ENCODE results near the gene CAPN14. TPM values are rescaled to one million over a fixed set of nuclear protein-coding genes. Genes with fewer than 3 reads are reported as not detected.

The CAPN14 gene
- total RNA-seq, 1 experiment from 2014 or later = 0.23 TPM

DNA sequence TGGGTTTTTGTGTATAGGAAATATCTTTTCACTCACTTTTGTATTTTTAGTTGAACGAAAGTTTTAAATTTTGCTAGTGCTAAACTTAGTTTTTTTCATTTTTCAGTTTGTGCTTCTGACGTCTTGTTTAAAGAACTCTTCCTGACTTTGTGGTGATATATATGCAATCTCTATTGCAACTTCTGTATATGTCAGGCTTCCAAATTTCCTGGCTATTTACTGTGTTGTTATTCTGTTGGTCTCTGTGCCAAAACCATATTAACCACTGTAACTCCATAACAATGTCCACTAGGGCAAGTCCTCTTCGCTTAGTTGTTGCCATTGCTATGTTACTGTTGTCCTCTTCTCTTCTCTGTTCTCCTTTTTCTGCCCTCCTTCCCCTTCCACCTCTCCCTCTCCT is 13.4 kb upstream of the CAPN14 start:
- TF ChIP-seq, protein P1, sequence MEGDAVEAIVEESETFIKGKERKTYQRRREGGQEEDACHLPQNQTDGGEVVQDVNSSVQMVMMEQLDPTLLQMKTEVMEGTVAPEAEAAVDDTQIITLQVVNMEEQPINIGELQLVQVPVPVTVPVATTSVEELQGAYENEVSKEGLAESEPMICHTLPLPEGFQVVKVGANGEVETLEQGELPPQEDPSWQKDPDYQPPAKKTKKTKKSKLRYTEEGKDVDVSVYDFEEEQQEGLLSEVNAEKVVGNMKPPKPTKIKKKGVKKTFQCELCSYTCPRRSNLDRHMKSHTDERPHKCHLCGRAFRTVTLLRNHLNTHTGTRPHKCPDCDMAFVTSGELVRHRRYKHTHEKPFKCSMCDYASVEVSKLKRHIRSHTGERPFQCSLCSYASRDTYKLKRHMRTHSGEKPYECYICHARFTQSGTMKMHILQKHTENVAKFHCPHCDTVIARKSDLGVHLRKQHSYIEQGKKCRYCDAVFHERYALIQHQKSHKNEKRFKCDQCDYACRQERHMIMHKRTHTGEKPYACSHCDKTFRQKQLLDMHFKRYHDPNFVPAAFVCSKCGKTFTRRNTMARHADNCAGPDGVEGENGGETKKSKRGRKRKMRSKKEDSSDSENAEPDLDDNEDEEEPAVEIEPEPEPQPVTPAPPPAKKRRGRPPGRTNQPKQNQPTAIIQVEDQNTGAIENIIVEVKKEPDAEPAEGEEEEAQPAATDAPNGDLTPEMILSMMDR (IDR thresholded peaks at IDR 0.05; ENCODE audit: insufficient read depth in 1 of 2, low read depth in 1 of 2, low read length in 1 of 2, severe bottlenecking in 1 of 2, unreplicated experiment in 1 of 2) = no peak
- Mint-ChIP-seq H3K27me3 (ENCODE audit: insufficient read depth, unreplicated experiment) (peaks cover 18% of the 10 kb centered on the region), H3K4me3 (ENCODE audit: unreplicated experiment) (no peak overlapping the region), H3K27ac (ENCODE audit: unreplicated experiment) (no peak overlapping the region), H3K4me1 (ENCODE audit: low read depth, unreplicated experiment) (peaks cover 5% of the 10 kb centered on the region), H3K9me3 (ENCODE audit: unreplicated experiment) (no peaks in the 10 kb centered on the region), H3K36me3 (ENCODE audit: insufficient read depth, unreplicated experiment) (no peaks in the 10 kb centered on the region)
- DNase-seq = no peak
- Histone ChIP-seq H3K4me1 (no peaks in the 10 kb centered on the region), H3K9me3 (no peaks in the 10 kb centered on the region), H3K4me3 (ENCODE audit: low read depth, low read length) (no peak overlapping the region), H3K27me3 (replicated peaks; ENCODE audit: control insufficient read depth, insufficient read depth, low read length) (no peaks in the 10 kb centered on the region), H3K36me3 (ENCODE audit: control insufficient read depth, insufficient read depth, low read length) (no peaks in the 10 kb centered on the region)
- intact Hi-C loops (cut with micrococcal nuclease; ENCODE audit: unreplicated experiment) = no loop called here
- CTCF ChIA-PET = no interaction called here
- BruUV-seq (replicated peaks) = no TSS peak
- POLR2A ChIA-PET = no interaction called here

DNA sequence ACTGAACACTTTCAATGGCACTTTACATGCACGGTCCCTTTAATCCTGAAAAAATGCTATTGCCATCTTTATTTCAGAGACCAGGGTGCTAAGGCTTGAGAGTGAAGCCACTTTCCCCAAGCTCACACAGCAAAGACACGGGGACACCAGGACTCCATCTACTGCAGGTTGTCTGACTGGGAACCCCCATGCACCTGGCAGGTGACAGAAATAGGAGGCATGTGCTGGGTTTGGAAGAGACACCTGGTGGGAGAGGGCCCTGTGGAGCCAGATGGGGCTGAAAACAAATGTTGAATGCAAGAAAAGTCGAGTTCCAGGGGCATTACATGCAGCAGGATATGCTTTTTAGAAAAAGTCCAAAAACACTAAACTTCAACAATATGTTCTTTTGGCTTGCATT is 11.4 kb upstream of the CAPN14 start:
- POLR2A ChIA-PET = no interaction called here
- no peaks in the 10 kb centered on the region for H3K27me3 ChIP-seq (replicated peaks; ENCODE audit: control insufficient read depth, insufficient read depth, low read length)

GRCh38 chr2:31227711-31228125 is 10.4 kb upstream of the CAPN14 start:
- H3K36me3 Mint-ChIP-seq (ENCODE audit: insufficient read depth, unreplicated experiment) = no peaks in the 10 kb centered on the region
- peaks cover 28% of the 10 kb centered on the region for H3K27me3 Mint-ChIP-seq (ENCODE audit: insufficient read depth, unreplicated experiment)
- no TSS peak for BruUV-seq (replicated peaks)
- H3K27ac Mint-ChIP-seq (ENCODE audit: unreplicated experiment) = no peak overlapping the region
- peaks cover 5% of the 10 kb centered on the region for H3K4me1 Mint-ChIP-seq (ENCODE audit: low read depth, unreplicated experiment)
- Histone ChIP-seq H3K4me3 (ENCODE audit: low read depth, low read length) (no peak overlapping the region), H3K36me3 (ENCODE audit: control insufficient read depth, insufficient read depth, low read length) (no peaks in the 10 kb centered on the region), H3K4me1 (no peaks in the 10 kb centered on the region), H3K9me3 (no peaks in the 10 kb centered on the region), H3K27me3 (replicated peaks; ENCODE audit: control insufficient read depth, insufficient read depth, low read length) (no peaks in the 10 kb centered on the region)
- intact Hi-C loops (cut with micrococcal nuclease; ENCODE audit: unreplicated experiment) = no loop called here
- DNase-seq = no peak
- TF ChIP-seq, protein P1 (IDR thresholded peaks at IDR 0.05; ENCODE audit: insufficient read depth in 1 of 2, low read depth in 1 of 2, low read length in 1 of 2, severe bottlenecking in 1 of 2, unreplicated experiment in 1 of 2) = no peak
- ChIA-PET CTCF (interaction anchor here (0.7 kb wide), 1 partner anchor 516 kb away, joined by 3 read pairs; no protein-coding TSS in a partner anchor), POLR2A (no interaction called here)
- H3K4me3 Mint-ChIP-seq (ENCODE audit: unreplicated experiment) = no peak overlapping the region
- H3K9me3 Mint-ChIP-seq (ENCODE audit: unreplicated experiment) = no peaks in the 10 kb centered on the region

More for the DNA sequence above, 11.4 kb upstream of the CAPN14 start:
- Histone ChIP-seq H3K4me1 (no peaks in the 10 kb centered on the region), H3K4me3 (ENCODE audit: low read depth, low read length) (no peak overlapping the region), H3K9me3 (no peaks in the 10 kb centered on the region), H3K36me3 (ENCODE audit: control insufficient read depth, insufficient read depth, low read length) (no peaks in the 10 kb centered on the region)
- H3K27ac Mint-ChIP-seq (ENCODE audit: unreplicated experiment) = no peak overlapping the region
- TF ChIP-seq, protein P1 (IDR thresholded peaks at IDR 0.05; ENCODE audit: insufficient read depth in 1 of 2, low read depth in 1 of 2, low read length in 1 of 2, severe bottlenecking in 1 of 2, unreplicated experiment in 1 of 2) = no peak
- no peak for DNase-seq
- H3K27me3 Mint-ChIP-seq (ENCODE audit: insufficient read depth, unreplicated experiment) = peaks cover 26% of the 10 kb centered on the region
- BruUV-seq (replicated peaks) = no TSS peak
- no peak overlapping the region for H3K4me3 Mint-ChIP-seq (ENCODE audit: unreplicated experiment)
- peaks cover 5% of the 10 kb centered on the region for H3K4me1 Mint-ChIP-seq (ENCODE audit: low read depth, unreplicated experiment)
- H3K36me3 Mint-ChIP-seq (ENCODE audit: insufficient read depth, unreplicated experiment) = no peaks in the 10 kb centered on the region
- CTCF ChIA-PET = no interaction called here
- intact Hi-C loops (cut with micrococcal nuclease; ENCODE audit: unreplicated experiment) = no loop called here
- no peaks in the 10 kb centered on the region for H3K9me3 Mint-ChIP-seq (ENCODE audit: unreplicated experiment)
